Natural killer cell (primary cell): ENCODE results near the gene OR2M4. TPM values are rescaled to one million over a fixed set of nuclear protein-coding genes. Genes with fewer than 3 reads are reported as not detected.

ENCODE experiments used
- ATAC-seq, 3 donors: fragments of 150-1000 bp in 2 of 3; fragments of 200-7000 bp in 1 of 3; cut with Tn5 transposase; 1 replicate in 1 of 3; 2 replicates in 2 of 3; pipeline ENCODE4 v1.10.0; 2021; ENCODE audit warnings: mild to moderate bottlenecking in 2 of 3, moderate library complexity in 2 of 3
- DNase-seq, 2 donors: peaks; one replicate each; pipeline versions ENCODE4 v3.0.0 to v3.0.0-alpha.2; 2013 to 2021; ENCODE audit warnings: mixed read lengths in 1 of 2
- H3K27ac ChIP-seq: one replicate; pipeline ENCODE4 v1.5.1; 2013; ENCODE audit warnings: mild to moderate bottlenecking, low read length
- H3K27me3 ChIP-seq: one replicate; pipeline ENCODE4 v1.6.1; 2013; ENCODE audit warnings: low read length; ENCODE audit not compliant: control insufficient read depth, insufficient read depth
- H3K36me3 ChIP-seq: one replicate; pipeline ENCODE4 v1.6.1; 2013; ENCODE audit warnings: low read length; ENCODE audit not compliant: control insufficient read depth, insufficient read depth
- H3K4me1 ChIP-seq: one replicate; pipeline ENCODE4 v1.6.1; 2013; ENCODE audit warnings: low read length; ENCODE audit not compliant: control insufficient read depth, insufficient read depth
- H3K4me3 ChIP-seq: one replicate; pipeline ENCODE4 v1.5.1; 2013; ENCODE audit warnings: low read length
- H3K9me3 ChIP-seq: one replicate; pipeline ENCODE4 v1.6.1; 2013; ENCODE audit warnings: low read length; ENCODE audit not compliant: control insufficient read depth, insufficient read depth
- H3K27ac Mint-ChIP-seq, 2 donors: one replicate each; pipeline ENCODE4 v1.8.0; 2022; ENCODE audit warnings: mild to moderate bottlenecking in 2 of 2, mixed read lengths in 2 of 2, moderate library complexity in 1 of 2
- H3K27me3 Mint-ChIP-seq, 2 donors: one replicate each; pipeline ENCODE4 v1.8.0; 2022; ENCODE audit warnings: low read depth in 2 of 2, mixed read lengths in 2 of 2
- H3K36me3 Mint-ChIP-seq: one replicate; pipeline ENCODE4 v1.8.0; 2022; ENCODE audit warnings: mixed read lengths
- H3K4me1 Mint-ChIP-seq, 2 donors: one replicate each; pipeline ENCODE4 v1.8.0; 2022; ENCODE audit warnings: mixed read lengths in 2 of 2
- H3K4me3 Mint-ChIP-seq: one replicate; pipeline ENCODE4 v1.8.0; 2022; ENCODE audit warnings: mild to moderate bottlenecking, moderate library complexity, mixed read lengths
- H3K9me3 Mint-ChIP-seq, 2 donors: one replicate each; pipeline ENCODE4 v1.8.0; 2022; ENCODE audit warnings: mixed read lengths in 2 of 2
- WGBS: methylation state at CpG from one replicate; pipeline ENCODE4 v1.1.7; 2013; ENCODE audit warnings: missing lambda C conversion rate; ENCODE audit not compliant: insufficient coverage; 5-methylcytosine and 5-hydroxymethylcytosine counted together
- intact Hi-C: fragments of 100-400 bp; cut with micrococcal nuclease; formaldehyde crosslinking; loops from one replicate; pipeline ENCODE4 v1.14.2; 2022
- total RNA-seq, 4 donors: library from RNA; stranded (reverse); fragments of 120-200 nt in 1 of 4; gene quantifications; one replicate each; pipeline versions ENCODE4 v1.2.3 to v1.2.4, GENCODE V29; 2013 to 2022
- TF ChIP-seq, protein P1 (sequence below): fragments of 200-600 bp; IDR thresholded peaks from one replicate; pipeline ENCODE4 v1.8.0; 2022; ENCODE audit warnings: antibody characterized with exemption

The OR2M4 gene
- not detected for total RNA-seq
- not detected for total RNA-seq (2013)

- peaks cover 3 to 7% of the 10 kb centered on the region in 2 donors for H3K9me3 Mint-ChIP-seq
- no peak within 1 kb of the TSS for H3K27ac Mint-ChIP-seq
- intact Hi-C loops = no loop called here
- 80% methylated on average over 1 of the region's 2 CpGs for WGBS
- Histone ChIP-seq H3K27ac (no peak within 1 kb of the TSS), H3K27me3 (no peaks in the 10 kb centered on the region), H3K36me3 (no peaks in the 10 kb centered on the region), H3K4me3 (no peak within 1 kb of the TSS), H3K9me3 (no peaks in the 10 kb centered on the region), H3K4me1 (no peaks in the 10 kb centered on the region)
- no peaks in the 10 kb centered on the region for H3K4me1 Mint-ChIP-seq
- ATAC-seq (no peak), DNase-seq (no peak)
- TF ChIP-seq, protein P1, sequence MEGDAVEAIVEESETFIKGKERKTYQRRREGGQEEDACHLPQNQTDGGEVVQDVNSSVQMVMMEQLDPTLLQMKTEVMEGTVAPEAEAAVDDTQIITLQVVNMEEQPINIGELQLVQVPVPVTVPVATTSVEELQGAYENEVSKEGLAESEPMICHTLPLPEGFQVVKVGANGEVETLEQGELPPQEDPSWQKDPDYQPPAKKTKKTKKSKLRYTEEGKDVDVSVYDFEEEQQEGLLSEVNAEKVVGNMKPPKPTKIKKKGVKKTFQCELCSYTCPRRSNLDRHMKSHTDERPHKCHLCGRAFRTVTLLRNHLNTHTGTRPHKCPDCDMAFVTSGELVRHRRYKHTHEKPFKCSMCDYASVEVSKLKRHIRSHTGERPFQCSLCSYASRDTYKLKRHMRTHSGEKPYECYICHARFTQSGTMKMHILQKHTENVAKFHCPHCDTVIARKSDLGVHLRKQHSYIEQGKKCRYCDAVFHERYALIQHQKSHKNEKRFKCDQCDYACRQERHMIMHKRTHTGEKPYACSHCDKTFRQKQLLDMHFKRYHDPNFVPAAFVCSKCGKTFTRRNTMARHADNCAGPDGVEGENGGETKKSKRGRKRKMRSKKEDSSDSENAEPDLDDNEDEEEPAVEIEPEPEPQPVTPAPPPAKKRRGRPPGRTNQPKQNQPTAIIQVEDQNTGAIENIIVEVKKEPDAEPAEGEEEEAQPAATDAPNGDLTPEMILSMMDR = no peak
- H3K27me3 Mint-ChIP-seq = no peaks in the 10 kb centered on the region
- no peak within 1 kb of the TSS for H3K4me3 Mint-ChIP-seq
- no peaks in the 10 kb centered on the region for H3K36me3 Mint-ChIP-seq
Measured at GRCh38 chr1:248231117-248231516, at the start of gene OR2M4. OR2M4 (plus strand) TSS chr1:248231417; CDS start chr1:248238929, 7,512 bp downstream.

GRCh38 chr1:248183996-248184395, 47.2 kb upstream of the OR2M4 start:
- no peaks in the 10 kb centered on the region for H3K4me1 ChIP-seq
- H3K27me3 ChIP-seq = no peaks in the 10 kb centered on the region
- no peak overlapping the region for H3K4me3 ChIP-seq
- peaks cover 11 to 18% of the 10 kb centered on the region in 2 donors for H3K9me3 Mint-ChIP-seq
- H3K27ac ChIP-seq = no peak overlapping the region
- 74% methylated on average over 6 of the region's 7 CpGs for WGBS
- ATAC-seq (no peak), DNase-seq (no peak)
- H3K36me3 Mint-ChIP-seq = no peaks in the 10 kb centered on the region
- no peaks in the 10 kb centered on the region for H3K9me3 ChIP-seq
- TF ChIP-seq, protein P1 = no peak
- H3K4me1 Mint-ChIP-seq = no peaks in the 10 kb centered on the region
- no peak overlapping the region for H3K4me3 Mint-ChIP-seq
- intact Hi-C loops = no loop called here
- no peaks in the 10 kb centered on the region for H3K27me3 Mint-ChIP-seq
- no peak overlapping the region for H3K27ac Mint-ChIP-seq
- no peaks in the 10 kb centered on the region for H3K36me3 ChIP-seq

GRCh38 chr1:248187363-248187762, 43.9 kb upstream of the OR2M4 start:
- no peak for DNase-seq
- Histone ChIP-seq H3K27ac (no peak overlapping the region), H3K9me3 (no peaks in the 10 kb centered on the region), H3K4me1 (no peaks in the 10 kb centered on the region), H3K27me3 (no peaks in the 10 kb centered on the region), H3K36me3 (no peaks in the 10 kb centered on the region), H3K4me3 (no peak overlapping the region)
- TF ChIP-seq, protein P1 = no peak
- Mint-ChIP-seq H3K27me3 (no peaks in the 10 kb centered on the region), H3K27ac (no peak overlapping the region), H3K36me3 (no peaks in the 10 kb centered on the region), H3K4me1 (no peaks in the 10 kb centered on the region), H3K4me3 (no peak overlapping the region), H3K9me3 (peaks cover 13 to 17% of the 10 kb centered on the region in 2 donors)
- 58% methylated on average over 2 of the region's 3 CpGs for WGBS
- intact Hi-C loops = no loop called here
- ATAC-seq = no peak

DNA sequence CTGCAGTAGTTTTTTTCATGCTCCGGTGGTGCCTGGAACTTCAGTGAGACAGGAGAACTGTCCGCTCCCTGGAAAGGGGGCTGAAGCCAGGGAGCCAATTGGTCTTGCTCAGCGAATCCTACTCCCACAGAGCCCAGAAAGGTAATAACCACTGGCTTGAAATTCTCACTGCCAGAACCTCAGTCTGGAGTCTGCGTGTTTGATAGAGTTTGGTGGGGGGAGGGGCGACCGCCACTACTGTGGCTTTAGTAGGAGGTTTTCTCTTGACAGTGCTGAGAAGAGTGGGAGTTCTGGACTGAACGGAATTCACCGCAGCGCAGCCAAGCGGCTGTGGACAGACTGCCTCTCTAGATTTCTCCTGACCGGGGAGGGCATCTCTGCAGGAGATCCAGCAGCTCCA, 42.2 kb upstream of the OR2M4 start:
- H3K4me1 ChIP-seq = no peaks in the 10 kb centered on the region
- H3K27ac ChIP-seq = no peak overlapping the region
- Mint-ChIP-seq H3K36me3 (no peaks in the 10 kb centered on the region), H3K4me3 (no peak overlapping the region), H3K4me1 (no peaks in the 10 kb centered on the region), H3K27me3 (no peaks in the 10 kb centered on the region), H3K27ac (no peak overlapping the region), H3K9me3 (peaks cover 11 to 13% of the 10 kb centered on the region in 2 donors)
- H3K36me3 ChIP-seq = no peaks in the 10 kb centered on the region
- H3K4me3 ChIP-seq = no peak overlapping the region
- WGBS = 73% methylated on average over 11 of the region's 11 CpGs
- no peaks in the 10 kb centered on the region for H3K27me3 ChIP-seq
- DNase-seq (no peak), ATAC-seq (no peak)
- H3K9me3 ChIP-seq = no peaks in the 10 kb centered on the region
- TF ChIP-seq, protein P1 = no peak
- intact Hi-C loops = no loop called here
